ENCODE data around the gene CYP1B1.

DNA sequence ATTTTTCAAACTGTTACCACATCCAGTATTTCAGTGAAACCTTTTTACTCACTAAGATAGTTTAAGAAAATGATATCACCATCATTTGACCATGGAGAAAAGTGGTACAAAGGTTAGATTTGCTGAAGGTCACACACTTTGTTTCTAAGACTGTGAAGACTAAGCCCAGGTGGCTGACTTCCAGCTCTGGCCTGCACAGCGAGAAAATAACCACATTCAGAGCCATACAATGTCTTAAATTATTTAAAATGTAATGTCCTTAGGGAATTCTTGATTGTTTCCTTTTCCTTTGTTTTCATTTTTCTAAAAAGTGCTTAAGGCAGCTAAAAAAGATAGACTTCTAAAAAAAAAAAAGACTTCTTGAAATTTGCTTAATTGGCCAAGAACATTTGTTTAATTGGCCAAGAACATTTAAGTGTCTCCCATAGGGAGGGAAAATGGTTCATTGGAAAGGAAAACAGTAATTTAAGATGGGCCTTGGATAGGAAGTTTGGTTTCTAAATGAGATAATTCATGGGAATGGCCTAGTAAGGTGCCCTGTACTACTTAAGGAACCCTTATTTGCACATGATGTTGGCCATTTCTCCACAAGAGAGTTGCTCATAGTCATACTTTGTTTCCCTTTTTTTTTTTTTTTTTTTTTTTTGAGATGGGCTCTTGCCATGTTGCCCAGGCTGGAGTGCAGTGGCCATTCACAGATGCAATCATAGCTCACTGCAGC lies 45.2 kb downstream of the CYP1B1 start:
- TF ChIP-seq, protein P1, sequence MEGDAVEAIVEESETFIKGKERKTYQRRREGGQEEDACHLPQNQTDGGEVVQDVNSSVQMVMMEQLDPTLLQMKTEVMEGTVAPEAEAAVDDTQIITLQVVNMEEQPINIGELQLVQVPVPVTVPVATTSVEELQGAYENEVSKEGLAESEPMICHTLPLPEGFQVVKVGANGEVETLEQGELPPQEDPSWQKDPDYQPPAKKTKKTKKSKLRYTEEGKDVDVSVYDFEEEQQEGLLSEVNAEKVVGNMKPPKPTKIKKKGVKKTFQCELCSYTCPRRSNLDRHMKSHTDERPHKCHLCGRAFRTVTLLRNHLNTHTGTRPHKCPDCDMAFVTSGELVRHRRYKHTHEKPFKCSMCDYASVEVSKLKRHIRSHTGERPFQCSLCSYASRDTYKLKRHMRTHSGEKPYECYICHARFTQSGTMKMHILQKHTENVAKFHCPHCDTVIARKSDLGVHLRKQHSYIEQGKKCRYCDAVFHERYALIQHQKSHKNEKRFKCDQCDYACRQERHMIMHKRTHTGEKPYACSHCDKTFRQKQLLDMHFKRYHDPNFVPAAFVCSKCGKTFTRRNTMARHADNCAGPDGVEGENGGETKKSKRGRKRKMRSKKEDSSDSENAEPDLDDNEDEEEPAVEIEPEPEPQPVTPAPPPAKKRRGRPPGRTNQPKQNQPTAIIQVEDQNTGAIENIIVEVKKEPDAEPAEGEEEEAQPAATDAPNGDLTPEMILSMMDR (IDR thresholded peaks at IDR 0.05): no peak
- TF ChIP-seq POLR2A (IDR thresholded peaks at IDR 0.05): no peak

All from lower leg skin (tissue), 3 donors.